K562 (cell line): Measurements from ENCODE around the gene CDCA5. TPM values are rescaled to one million over a fixed set of nuclear protein-coding genes. Genes with fewer than 3 reads are reported as not detected.

Source experiments
- ATAC-seq: fragments of 200-7000 bp; cut with Tn5 transposase; 3 replicates; pipeline ENCODE4 v1.9.1; 2020; ENCODE audit warnings: moderate library complexity
- BruUV-seq: library from RNA; stranded (reverse); fragments of 400-500 nt; replicated peaks from 2 replicates; lab custom pipeline; 2021; lab: Mats Ljungman, UMichigan
- CTCF ChIA-PET: fragments of 300-600 bp; formaldehyde crosslinking; extraction: SDS; loops from one replicate; lab custom pipeline; 2021; ENCODE audit warnings: low intra/inter-chr PET ratio; lab: Yijun Ruan, JAX
- POLR2A ChIA-PET: fragments of 300-600, 350-650 bp; sonication (Branson Sonifier 250); formaldehyde crosslinking; extraction: SDS; loops from one replicate; lab custom pipeline; 2021; ENCODE audit warnings: antibody characterized with exemption, inconsistent platforms; lab: Yijun Ruan, JAX
- DNase-seq, 4 experiments: peaks; one replicate each; pipeline versions ENCODE4 v3.0.0 to v3.0.0-alpha.2; 2011 to 2018; ENCODE audit warnings: low spot score in 3 of 4, mixed read lengths in 3 of 4; ENCODE audit errors: extremely low read depth in 1 of 4
- FAIRE-seq: peaks from 2 replicates; lab custom pipeline; 2011; peaks lifted over from hg19 to GRCh38; lab: Jason Lieb, UNC
- H2AFZ ChIP-seq: 2 replicates; pipeline ENCODE4 v1.6.0; 2011; ENCODE audit warnings: low read depth, low read length, control low read depth, inconsistent platforms
- H3K27ac ChIP-seq: fragments of 200-600 bp; 3 replicates; pipeline ENCODE4 v1.8.0; 2011; ENCODE audit warnings: low read depth, mild to moderate bottlenecking, control low read depth, inconsistent platforms, low read length, moderate library complexity, mixed read lengths; ENCODE audit errors: extremely low read depth
- H3K27me3 ChIP-seq, 2 experiments: fragments of 300-600 bp in 1 of 2; 2 replicates in 1 of 2; 3 replicates in 1 of 2; pipeline versions ENCODE4 v1.6.0 to v1.8.0; 2011; ENCODE audit warnings: inconsistent platforms in 2 of 2, low read length in 2 of 2, mild to moderate bottlenecking in 1 of 2, mixed read lengths in 1 of 2, moderate library complexity in 1 of 2; ENCODE audit not compliant: control insufficient read depth in 2 of 2, insufficient read depth in 2 of 2
- H3K36me3 ChIP-seq: fragments of 300-600 bp; 3 replicates; pipeline ENCODE4 v1.8.0; 2011; ENCODE audit warnings: mild to moderate bottlenecking, low read length, inconsistent platforms; ENCODE audit not compliant: control insufficient read depth, insufficient read depth
- H3K4me1 ChIP-seq, 2 experiments: fragments of 200-600 bp in 1 of 2; replicated peaks in 1 of 2; 2 replicates in 1 of 2; 3 replicates in 1 of 2; pipeline versions ENCODE4 v1.5.1 to v1.8.0; 2011; ENCODE audit warnings: inconsistent platforms in 2 of 2, low read length in 2 of 2, mild to moderate bottlenecking in 1 of 2, mixed read lengths in 1 of 2, moderate library complexity in 1 of 2; ENCODE audit not compliant: control insufficient read depth in 2 of 2, insufficient read depth in 2 of 2
- H3K4me2 ChIP-seq: 2 replicates; pipeline ENCODE4 v1.6.1; 2011; ENCODE audit warnings: low read length, control low read depth, inconsistent platforms, mixed read lengths; ENCODE audit not compliant: insufficient read depth
- H3K4me3 ChIP-seq: fragments of 200-600 bp; sonication (generic), shearing (Covaris generic); 2 replicates; pipeline ENCODE4 v1.5.1; 2016; ENCODE audit warnings: control low read depth, inconsistent platforms
- H3K79me2 ChIP-seq: fragments of 200-600 bp; 3 replicates; pipeline ENCODE4 v1.8.0; 2011; ENCODE audit warnings: low read length, inconsistent platforms; ENCODE audit not compliant: control insufficient read depth, insufficient read depth
- H3K9ac ChIP-seq, 2 experiments: 2 replicates each; pipeline versions ENCODE4 v1.6.0 to v1.6.1; 2011; ENCODE audit warnings: low read depth in 2 of 2, low read length in 2 of 2, control low read depth in 1 of 2, inconsistent platforms in 1 of 2, mild to moderate bottlenecking in 1 of 2, mixed read lengths in 1 of 2; ENCODE audit not compliant: insufficient read depth in 1 of 2
- H3K9me1 ChIP-seq: one replicate; pipeline ENCODE4 v1.6.0; 2011; ENCODE audit warnings: inconsistent platforms, mild to moderate bottlenecking, low read length, moderate library complexity; ENCODE audit not compliant: control insufficient read depth, insufficient read depth
- H3K9me3 ChIP-seq: replicated peaks from 2 replicates; pipeline ENCODE4 v1.5.1; 2011; ENCODE audit warnings: low read depth, low read length, inconsistent platforms; ENCODE audit not compliant: control insufficient read depth, insufficient read depth
- H4K20me1 ChIP-seq: replicated peaks from 2 replicates; pipeline ENCODE4 v1.6.1; 2011; ENCODE audit warnings: low read length, inconsistent platforms, mixed read lengths; ENCODE audit not compliant: control insufficient read depth, insufficient read depth
- TCF7 ChIP-seq: sonication (generic); IDR thresholded peaks from 2 replicates; pipeline ENCODE4 v1.6.1; 2016; ENCODE audit warnings: antibody characterized with exemption, borderline replicate concordance
- ZNF124 ChIP-seq: sonication (generic); formaldehyde crosslinking; IDR thresholded peaks from 2 replicates; pipeline ENCODE4 v1.8.1; 2022; ENCODE audit warnings: missing genetic modification reagents
- ZNF511 ChIP-seq: sonication (generic); formaldehyde crosslinking; IDR thresholded peaks from 2 replicates; pipeline ENCODE4 v1.8.0; 2022; ENCODE audit warnings: mild to moderate bottlenecking, missing genetic modification reagents
- ZNF785 ChIP-seq: fragments of 250-450 bp; sonication (Bioruptor Pico); IDR thresholded peaks from 2 replicates; pipeline ENCODE4 v1.4.0; 2020; ENCODE audit warnings: mild to moderate bottlenecking
- WGBS: fragments of 100-300 bp; shearing (Covaris generic); methylation state at CpG from one replicate; pipeline ENCODE4 v1.1.6; 2016; ENCODE audit warnings: low coverage, mixed read lengths; ENCODE audit not compliant: insufficient coverage; ENCODE audit errors: missing lambda C conversion rate; 5-methylcytosine and 5-hydroxymethylcytosine counted together
- in situ Hi-C: fragments of 300-500 bp; cut with MboI; formaldehyde crosslinking; loops from 4 replicates; pipeline ENCODE4 v1.15.0; 2018; ENCODE audit warnings: inconsistent platforms, mixed read lengths
- intact Hi-C: fragments of 100-400 bp; cut with micrococcal nuclease; formaldehyde crosslinking; loops from 2 replicates; pipeline ENCODE4 v1.14.2; 2022
- polyA plus RNA-seq, 8 experiments: library from polyadenylated mRNA; depleted of rRNA in 4 of 8; stranded (reverse) in 5 of 8; unstranded in 3 of 8; fragments of >200 nt; fragmentation: Nextera tagmentation in 2 of 8; fragmentation: Illumina TruSeq in 1 of 8; extraction: Ambion mirVana in 2 of 8; extraction: Trizol in 1 of 8; gene quantifications; 2 replicates each; pipeline versions ENCODE4 v1.2.1 to v1.2.3, GENCODE V29; 2011 to 2014; ENCODE audit warnings: inconsistent platforms in 1 of 8, missing spikeins in 1 of 8
- total RNA-seq, 7 experiments: library from RNA; depleted of rRNA in 6 of 7; stranded (reverse); fragments of >200 nt in 6 of 7; fragmentation: Illumina TruSeq in 2 of 7; extraction: Trizol in 2 of 7; gene quantifications; 2 replicates each; pipeline versions ENCODE4 v1.2.1 to v1.2.3, GENCODE V29; 2011 to 2021; ENCODE audit warnings: low replicate concordance in 1 of 7
- TF ChIP-seq, protein P1 (sequence below): fragments of 450-650 bp; IDR thresholded peaks from 2 replicates; pipeline ENCODE4 v1.6.1; 2018; ENCODE audit not compliant: partially characterized antibody

The CDCA5 gene
- total and polyA plus RNA-seq, 9 of the 15 experiments (the other 6 are each of a cell fraction or from before 2014, with no cell fraction given) = 18.9 to 94.3 (median 64.6) TPM

DNA sequence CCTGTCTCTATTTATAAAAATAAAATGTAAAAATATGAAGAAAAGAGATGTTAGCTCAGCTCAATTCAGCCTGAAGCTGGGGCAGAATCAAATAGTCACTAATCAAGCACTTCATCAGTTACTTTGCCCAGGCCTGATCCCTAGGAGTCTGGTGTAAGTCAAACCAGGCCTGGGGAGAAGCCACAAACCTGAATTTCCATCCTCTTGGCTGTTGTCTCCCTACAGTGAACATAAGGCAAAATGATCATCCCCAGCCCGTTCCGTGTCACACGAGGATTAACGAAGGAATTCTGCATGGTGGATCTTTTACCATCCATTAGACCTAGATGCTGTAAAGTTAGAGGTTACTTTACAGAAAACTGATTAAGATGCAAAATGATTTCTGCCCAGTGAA, 19.0 kb downstream of the CDCA5 start:
- DNase-seq (no peak), ATAC-seq (no peak), FAIRE-seq (no peak)
- TF ChIP-seq ZNF785 (CRISPR knock-in tag) = no peak
- WGBS = 70% methylated on average over 4 of the region's 4 CpGs
- H2AFZ ChIP-seq = no peak overlapping the region
- H4K20me1 ChIP-seq = no peaks in the 10 kb centered on the region
- H3K27ac ChIP-seq = no peak overlapping the region
- H3K4me1 ChIP-seq = peaks cover 21 to 34% of the 10 kb centered on the region in 2 experiments
- in situ Hi-C loops = no loop called here
- no peaks in the 10 kb centered on the region for H3K27me3 ChIP-seq
- CTCF ChIA-PET = no interaction called here
- H3K9ac ChIP-seq = no peak overlapping the region
- intact Hi-C loops = loop anchor here (5.0 kb wide), 1 partner anchor 53 kb away; the partner anchor contains the start of gene ARL2
- H3K79me2 ChIP-seq = no peaks in the 10 kb centered on the region
- H3K9me3 ChIP-seq = no peaks in the 10 kb centered on the region
- H3K4me3 ChIP-seq = no peak overlapping the region
- peaks cover 2% of the 10 kb centered on the region for H3K9me1 ChIP-seq
- no peaks in the 10 kb centered on the region for H3K36me3 ChIP-seq
- POLR2A ChIA-PET = interaction anchor here (1.3 to 3.2 kb wide), 2 partner anchors 10 to 14 kb away, joined by 5 to 18 read pairs; no protein-coding TSS in a partner anchor
- BruUV-seq = no TSS peak
- no peak overlapping the region for H3K4me2 ChIP-seq

- Histone ChIP-seq H3K4me3 (no peak overlapping the region), H3K4me2 (no peak overlapping the region), H3K27me3 (no peaks in the 10 kb centered on the region), H3K27ac (no peak overlapping the region), H3K4me1 (peaks cover 22 to 36% of the 10 kb centered on the region in 2 experiments), H3K9me3 (no peaks in the 10 kb centered on the region), H3K79me2 (no peaks in the 10 kb centered on the region), H4K20me1 (no peaks in the 10 kb centered on the region), H3K36me3 (no peaks in the 10 kb centered on the region), H3K9me1 (peaks cover 2% of the 10 kb centered on the region), H2AFZ (no peak overlapping the region), H3K9ac (no peak overlapping the region; a peak in 1 of 4 replicates)
- TF ChIP-seq TCF7 (no peak), ZNF124 (CRISPR knock-in tag) (no peak), ZNF511 (CRISPR knock-in tag) (no peak)
- TF ChIP-seq, protein P1, sequence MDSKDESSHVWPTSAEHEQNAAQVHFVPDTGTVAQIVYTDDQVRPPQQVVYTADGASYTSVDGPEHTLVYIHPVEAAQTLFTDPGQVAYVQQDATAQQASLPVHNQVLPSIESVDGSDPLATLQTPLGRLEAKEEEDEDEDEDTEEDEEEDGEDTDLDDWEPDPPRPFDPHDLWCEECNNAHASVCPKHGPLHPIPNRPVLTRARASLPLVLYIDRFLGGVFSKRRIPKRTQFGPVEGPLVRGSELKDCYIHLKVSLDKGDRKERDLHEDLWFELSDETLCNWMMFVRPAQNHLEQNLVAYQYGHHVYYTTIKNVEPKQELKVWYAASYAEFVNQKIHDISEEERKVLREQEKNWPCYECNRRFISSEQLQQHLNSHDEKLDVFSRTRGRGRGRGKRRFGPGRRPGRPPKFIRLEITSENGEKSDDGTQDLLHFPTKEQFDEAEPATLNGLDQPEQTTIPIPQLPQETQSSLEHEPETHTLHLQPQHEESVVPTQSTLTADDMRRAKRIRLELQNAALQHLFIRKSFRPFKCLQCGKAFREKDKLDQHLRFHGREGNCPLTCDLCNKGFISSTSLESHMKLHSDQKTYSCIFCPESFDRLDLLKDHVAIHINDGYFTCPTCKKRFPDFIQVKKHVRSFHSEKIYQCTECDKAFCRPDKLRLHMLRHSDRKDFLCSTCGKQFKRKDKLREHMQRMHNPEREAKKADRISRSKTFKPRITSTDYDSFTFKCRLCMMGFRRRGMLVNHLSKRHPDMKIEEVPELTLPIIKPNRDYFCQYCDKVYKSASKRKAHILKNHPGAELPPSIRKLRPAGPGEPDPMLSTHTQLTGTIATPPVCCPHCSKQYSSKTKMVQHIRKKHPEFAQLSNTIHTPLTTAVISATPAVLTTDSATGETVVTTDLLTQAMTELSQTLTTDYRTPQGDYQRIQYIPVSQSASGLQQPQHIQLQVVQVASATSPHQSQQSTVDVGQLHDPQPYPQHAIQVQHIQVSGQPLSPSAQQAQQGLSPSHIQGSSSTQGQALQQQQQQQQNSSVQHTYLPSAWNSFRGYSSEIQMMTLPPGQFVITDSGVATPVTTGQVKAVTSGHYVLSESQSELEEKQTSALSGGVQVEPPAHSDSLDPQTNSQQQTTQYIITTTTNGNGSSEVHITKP = peak; percentile 24
- intact Hi-C loops (loop anchor here (5.0 kb wide), 1 partner anchor 51 kb away; the partner anchor contains the start of gene ARL2), in situ Hi-C loops (no loop called here)
- DNase-seq (no peak), ATAC-seq (no peak), FAIRE-seq (no peak)
- POLR2A ChIA-PET = interaction anchor here (0.6 to 3.2 kb wide), 6 partner anchors 12 to 118 kb away, joined by 3 to 18 read pairs (median 4); partner anchors contain the start of gene SAC3D1
- WGBS = 33% methylated on average over 2 of the region's 3 CpGs
- BruUV-seq = no TSS peak
- CTCF ChIA-PET = no interaction called here
Measured at GRCh38 chr11:65063532-65063931, 20.3 kb downstream of the CDCA5 start.
